GM18520 (cell line): ENCODE data around the gene ALPP.
"Not testable (repeated sequence)": the region's sequence is repeated elsewhere in the genome, so short reads cannot be mapped to it uniquely, and the experiment has no call there.

Experiments used
- ATAC-seq: cut with Tn5 transposase; IDR thresholded peaks from one replicate; pipeline ENCODE4 v1.9.1; 2021; ENCODE audit not compliant: unreplicated experiment

ALPP gene

DNA sequence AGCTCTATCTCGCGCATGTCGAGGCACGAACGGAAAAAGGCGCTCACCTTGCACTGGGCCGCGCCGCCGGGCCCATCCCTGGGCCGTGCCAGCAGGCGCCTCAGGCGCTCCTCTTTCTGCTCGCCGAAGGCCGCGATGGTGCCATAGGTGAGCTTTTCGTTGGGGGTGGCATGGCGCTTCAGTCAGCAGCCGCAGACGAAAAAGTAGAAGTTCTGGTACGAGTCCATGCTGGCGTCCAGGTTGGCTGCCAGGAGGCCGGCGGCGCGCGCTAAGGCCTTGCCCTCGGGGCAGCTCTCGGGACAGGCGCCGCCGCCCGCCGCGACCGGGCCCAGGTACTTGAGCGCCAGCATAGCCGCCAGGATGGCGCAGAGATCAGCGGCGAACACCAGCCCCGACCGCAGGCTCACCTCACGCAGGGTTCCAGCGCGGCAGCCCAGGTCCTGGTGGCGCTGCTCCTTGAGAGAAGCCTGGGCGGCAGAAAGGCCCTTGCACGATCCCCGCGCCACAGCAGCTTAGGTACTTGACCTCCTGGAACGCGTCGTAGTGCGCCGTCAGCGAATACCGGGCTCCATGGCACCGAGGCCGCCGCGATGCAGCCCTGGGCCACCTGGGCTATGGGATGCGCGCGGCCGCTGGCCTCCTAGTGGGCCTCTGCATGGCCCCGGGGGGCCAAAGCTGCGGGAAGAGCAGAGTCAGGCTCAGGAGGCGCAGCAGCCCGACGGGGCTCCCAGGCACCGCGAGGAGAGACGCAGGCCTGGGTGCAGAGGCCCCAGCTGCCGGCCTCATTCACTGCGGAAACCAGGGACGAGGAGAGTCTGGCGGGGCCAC lies 40.9 kb downstream of the ALPP start:
- ATAC-seq: no peak

DNA sequence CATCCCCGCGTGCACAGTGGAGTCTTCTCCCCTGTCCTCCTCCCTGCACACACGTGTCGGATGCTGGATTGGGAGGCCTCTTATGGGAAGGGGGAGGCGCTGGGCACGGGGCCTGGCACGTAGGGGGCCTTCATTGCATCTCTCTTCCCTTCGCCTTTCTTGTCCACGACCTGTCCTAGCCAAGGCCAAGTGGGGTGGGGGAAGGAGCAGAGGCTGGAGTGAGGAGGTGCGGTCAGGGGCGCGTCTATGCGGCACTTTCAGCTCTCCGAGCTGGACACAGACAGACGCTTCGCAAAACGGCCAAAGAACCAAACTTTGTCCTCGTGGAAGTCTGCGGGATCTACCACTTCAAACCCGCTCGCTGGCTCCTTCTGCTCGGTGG lies 41.5 kb downstream of the ALPP start:
- ATAC-seq: no peak

DNA sequence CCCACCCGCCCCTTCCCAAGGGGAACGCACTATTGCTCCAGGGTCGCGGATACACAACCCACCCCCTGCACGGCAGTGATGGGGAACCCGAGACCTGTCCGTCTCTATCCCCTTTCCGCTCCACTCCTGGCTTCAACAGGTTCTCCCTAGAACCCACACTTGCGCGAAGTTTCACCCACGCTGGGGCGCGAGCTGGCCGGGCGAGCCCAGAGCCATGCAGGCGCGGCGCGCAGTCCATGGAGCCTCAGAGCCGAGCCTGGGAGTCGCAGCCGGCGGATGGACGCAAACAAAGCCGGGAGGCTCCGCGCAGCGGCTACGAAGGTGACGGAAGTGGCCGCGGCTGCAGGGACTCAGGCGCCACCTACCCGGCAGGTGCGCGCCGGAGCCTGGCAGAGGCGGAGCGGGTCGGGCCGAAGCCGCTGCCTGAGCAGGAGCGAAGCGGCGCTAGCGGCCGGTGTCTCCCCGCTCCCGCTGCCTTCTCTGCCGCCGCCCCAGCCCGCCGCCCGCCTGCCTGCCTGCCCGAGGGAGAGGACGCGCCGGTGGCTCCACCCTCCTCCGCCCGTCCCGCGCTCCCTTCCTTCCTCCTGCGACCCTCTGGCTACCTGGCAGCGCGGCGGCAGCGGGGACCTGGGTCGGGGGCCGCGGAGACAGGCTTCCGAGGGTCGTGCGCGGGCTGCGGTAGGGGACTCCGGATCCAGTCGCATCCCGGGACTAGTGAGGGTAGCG lies 42.1 kb downstream of the ALPP start:
- ATAC-seq: no peak

DNA sequence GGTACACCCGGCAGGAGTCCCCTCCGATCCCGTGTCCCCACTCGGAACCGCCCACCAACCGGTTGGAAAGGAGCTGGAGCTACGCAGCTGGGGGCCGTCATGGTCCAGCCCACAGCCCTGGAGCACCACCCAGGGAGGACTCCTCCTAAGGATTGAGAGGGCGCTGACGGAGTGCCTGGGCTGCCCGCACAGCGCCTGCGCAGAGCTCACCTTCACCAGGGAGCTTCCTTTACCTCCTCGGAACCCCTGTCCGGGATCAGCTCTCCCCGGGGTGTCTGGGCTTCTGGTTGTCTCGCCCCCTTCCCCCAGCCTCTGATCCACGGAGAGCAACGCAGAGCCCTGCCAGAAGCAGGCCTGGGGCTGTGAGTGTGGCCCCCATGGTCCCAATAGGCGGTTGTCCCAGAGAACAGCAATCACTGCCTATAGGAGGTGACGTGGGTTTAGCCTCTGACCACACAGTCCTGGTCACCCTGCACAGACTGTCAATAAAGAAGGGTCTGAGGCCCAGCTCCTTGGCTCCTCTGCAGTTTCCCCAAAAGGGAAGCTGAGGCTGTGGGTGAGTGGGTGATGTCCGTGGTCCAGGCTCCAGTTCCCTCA lies 42.7 kb downstream of the ALPP start:
- no peak for ATAC-seq

DNA sequence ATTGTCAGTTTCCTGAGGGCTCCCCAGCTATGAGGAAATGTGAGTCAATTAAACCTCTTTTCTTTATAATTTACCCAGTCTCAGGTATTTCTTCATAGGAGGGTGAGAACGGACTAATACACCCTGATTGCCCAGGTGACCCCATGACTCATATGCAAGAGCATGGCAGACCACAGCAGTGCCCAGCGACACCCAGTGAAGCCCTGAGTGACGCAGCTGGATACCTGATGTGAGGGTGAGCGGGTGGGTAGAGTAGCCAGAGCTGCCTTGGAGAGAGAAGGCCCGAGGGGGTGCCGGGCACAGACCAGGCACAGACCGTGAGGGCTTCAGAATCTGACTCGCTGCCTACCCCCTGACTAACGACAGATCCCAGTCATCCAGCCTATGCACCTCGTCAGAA lies 43.5 kb downstream of the ALPP start:
- ATAC-seq: no peak

DNA sequence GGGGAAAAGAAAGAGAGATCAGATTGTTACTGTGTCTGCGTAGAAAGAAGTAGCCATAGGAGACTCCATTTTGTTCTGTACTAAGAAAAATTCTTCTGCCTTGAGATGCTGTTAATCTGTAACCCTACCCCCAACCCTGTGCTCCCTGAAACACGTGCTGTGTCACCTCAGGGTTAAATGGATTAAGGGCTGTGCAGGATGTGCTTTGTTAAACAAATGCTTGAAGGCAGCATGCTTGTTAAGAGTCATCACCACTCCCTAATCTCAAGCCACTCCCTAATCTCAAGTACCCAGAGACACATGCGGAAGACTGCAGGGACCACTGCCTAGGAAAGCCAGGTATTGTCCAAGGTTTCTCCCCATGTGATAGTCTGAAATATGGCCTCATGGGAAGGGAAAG lies 44.4 kb downstream of the ALPP start:
- not testable (repeated sequence) for ATAC-seq

DNA sequence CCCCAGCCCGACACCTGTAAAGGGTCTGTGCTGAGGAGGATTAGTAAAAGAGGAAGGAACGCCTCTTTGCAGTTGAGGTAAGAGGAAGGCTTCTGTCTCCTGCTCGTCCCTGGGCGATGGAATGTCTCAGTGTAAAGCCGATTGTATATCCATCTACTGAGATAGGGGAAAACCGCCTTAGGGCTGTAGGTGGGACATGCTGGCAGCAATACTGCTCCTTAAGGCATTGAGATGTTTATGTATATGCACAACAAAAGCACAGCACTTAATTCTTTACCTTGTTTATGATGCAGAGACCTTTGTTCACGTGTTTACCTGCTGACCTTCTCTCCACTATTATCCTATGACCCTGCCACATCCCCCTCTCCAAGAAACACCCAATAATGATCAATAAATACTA lies 44.9 kb downstream of the ALPP start:
- ATAC-seq: not testable (repeated sequence)

DNA sequence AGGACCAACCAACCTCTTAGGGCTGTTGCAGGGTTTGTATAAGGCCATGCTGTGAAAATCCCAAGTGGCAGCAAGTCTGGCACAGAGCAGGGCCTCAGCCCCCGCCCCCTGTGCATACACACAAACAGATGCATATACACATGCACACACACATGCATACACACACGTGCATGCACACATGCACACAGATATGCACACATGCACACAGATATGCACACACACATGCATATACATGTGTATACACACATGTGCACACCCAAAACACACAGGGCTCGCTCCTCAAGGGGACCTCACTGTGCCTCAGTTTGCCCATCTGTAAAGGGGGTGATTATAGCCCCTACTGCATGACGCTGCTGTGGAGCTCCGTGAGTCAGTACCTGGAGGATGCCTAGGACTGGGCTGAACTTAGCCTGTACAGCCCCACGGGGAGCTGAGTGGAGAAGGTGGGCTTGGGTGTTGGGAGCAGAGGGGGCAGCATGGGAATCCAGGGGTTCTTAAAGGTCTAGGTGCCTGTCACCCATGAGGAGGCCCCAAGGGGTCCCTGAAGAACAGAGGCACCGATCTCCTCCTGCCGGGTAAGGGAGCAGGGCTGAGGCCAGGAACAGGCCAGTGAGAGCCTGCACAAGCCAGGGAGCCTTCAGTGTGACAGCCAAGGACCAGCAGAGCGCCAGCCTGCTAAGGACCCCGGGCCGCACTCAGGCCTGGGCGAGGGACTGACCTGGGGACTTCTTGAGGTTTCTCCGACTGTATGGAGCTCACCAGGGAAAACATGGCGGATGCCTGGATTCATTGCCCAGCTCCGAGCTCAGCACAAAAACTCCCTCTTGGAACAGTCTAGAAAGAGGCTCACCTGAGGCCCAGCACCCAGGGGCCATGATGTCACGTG lies 53.4 kb downstream of the ALPP start:
- no peak for ATAC-seq
